ENCODE measurements around the gene NPR1.
"Not testable (repeated sequence)": the region's sequence is repeated elsewhere in the genome, so short reads cannot be mapped to it uniquely, and the experiment has no call there.

Gene NPR1

GRCh38 chr1:153711026-153711425, 32.5 kb downstream of the NPR1 start:
- Histone ChIP-seq H3K27me3 (ENCODE audit: insufficient read depth, low read length, poor library complexity, severe bottlenecking) (no peaks in the 10 kb centered on the region), H3K4me1 (ENCODE audit: insufficient read depth, low read length, poor library complexity, severe bottlenecking) (peaks cover 3% of the 10 kb centered on the region), H2AFZ (ENCODE audit: low read length) (no peak overlapping the region), H3K9ac (ENCODE audit: low read depth, low read length, poor library complexity, severe bottlenecking) (no peak overlapping the region), H3K9me3 (ENCODE audit: insufficient read depth, low read depth, low read length) (no peaks in the 10 kb centered on the region), H3F3A (ENCODE audit: low read depth) (no peaks in the 10 kb centered on the region), H4K20me1 (ENCODE audit: insufficient read depth, low read length, poor library complexity, severe bottlenecking) (no peaks in the 10 kb centered on the region), H3K4me2 (ENCODE audit: low read depth, low read length, poor library complexity, severe bottlenecking) (no peak overlapping the region), H3K36me3 (ENCODE audit: insufficient read depth, low read length) (no peaks in the 10 kb centered on the region), H3K79me2 (ENCODE audit: insufficient read depth, low read length) (no peaks in the 10 kb centered on the region), H3K9me2 (replicated peaks; ENCODE audit: low read depth, low read length) (no peaks in the 10 kb centered on the region), H3K4me3 (ENCODE audit: low read length, poor library complexity, severe bottlenecking) (no peak overlapping the region)
- TF ChIP-seq CTCF (conservative IDR thresholded peaks at IDR 0.05; ENCODE audit: low read length), result no peak
- no peak for TF ChIP-seq EZH2phosphoT487 (IDR thresholded peaks at IDR 0.05; ENCODE audit: borderline replicate concordance)

- not testable (repeated sequence) for H3K9ac ChIP-seq (ENCODE audit: low read depth, low read length, poor library complexity, severe bottlenecking); H3F3A ChIP-seq (ENCODE audit: low read depth); H3K79me2 ChIP-seq (ENCODE audit: insufficient read depth, low read length); H3K9me2 ChIP-seq (replicated peaks; ENCODE audit: low read depth, low read length); H4K20me1 ChIP-seq (ENCODE audit: insufficient read depth, low read length, poor library complexity, severe bottlenecking); H3K4me3 ChIP-seq (ENCODE audit: low read length, poor library complexity, severe bottlenecking); H3K27me3 ChIP-seq (ENCODE audit: insufficient read depth, low read length, poor library complexity, severe bottlenecking); H3K9me3 ChIP-seq (ENCODE audit: insufficient read depth, low read depth, low read length); H3K4me1 ChIP-seq (ENCODE audit: insufficient read depth, low read length, poor library complexity, severe bottlenecking); H2AFZ ChIP-seq (ENCODE audit: low read length); H3K4me2 ChIP-seq (ENCODE audit: low read depth, low read length, poor library complexity, severe bottlenecking); H3K36me3 ChIP-seq (ENCODE audit: insufficient read depth, low read length)
Measured at GRCh38 chr1:153716211-153716610, 37.7 kb downstream of the NPR1 start.

GRCh38 chr1:153717330-153717729, 38.8 kb downstream of the NPR1 start:
- no peaks in the 10 kb centered on the region for H3K79me2 ChIP-seq (ENCODE audit: insufficient read depth, low read length)
- TF ChIP-seq EZH2phosphoT487 (IDR thresholded peaks at IDR 0.05; ENCODE audit: borderline replicate concordance) (no peak), CTCF (conservative IDR thresholded peaks at IDR 0.05; ENCODE audit: low read length) (no peak)
- H3K4me3 ChIP-seq (ENCODE audit: low read length, poor library complexity, severe bottlenecking), result no peak overlapping the region

GRCh38 chr1:153723687-153724086, 45.2 kb downstream of the NPR1 start:
- no peaks in the 10 kb centered on the region for H3K9me3 ChIP-seq (ENCODE audit: insufficient read depth, low read depth, low read length)

More at GRCh38 chr1:153717330-153717729, 38.8 kb downstream of the NPR1 start:
- no peaks in the 10 kb centered on the region for H3F3A ChIP-seq (ENCODE audit: low read depth)
- H3K4me2 ChIP-seq (ENCODE audit: low read depth, low read length, poor library complexity, severe bottlenecking), result no peak overlapping the region
- H2AFZ ChIP-seq (ENCODE audit: low read length), result no peak overlapping the region
- H4K20me1 ChIP-seq (ENCODE audit: insufficient read depth, low read length, poor library complexity, severe bottlenecking), result no peaks in the 10 kb centered on the region
- H3K9me2 ChIP-seq (replicated peaks; ENCODE audit: low read depth, low read length), result no peaks in the 10 kb centered on the region
- H3K36me3 ChIP-seq (ENCODE audit: insufficient read depth, low read length), result no peaks in the 10 kb centered on the region
- H3K9ac ChIP-seq (ENCODE audit: low read depth, low read length, poor library complexity, severe bottlenecking), result no peak overlapping the region
- no peaks in the 10 kb centered on the region for H3K4me1 ChIP-seq (ENCODE audit: insufficient read depth, low read length, poor library complexity, severe bottlenecking)
- H3K9me3 ChIP-seq (ENCODE audit: insufficient read depth, low read depth, low read length), result no peaks in the 10 kb centered on the region
- H3K27me3 ChIP-seq (ENCODE audit: insufficient read depth, low read length, poor library complexity, severe bottlenecking), result no peaks in the 10 kb centered on the region

GRCh38 chr1:153724634-153725033, 46.1 kb downstream of the NPR1 start:
- not testable (repeated sequence) for H3K36me3 ChIP-seq (ENCODE audit: insufficient read depth, low read length); H3F3A ChIP-seq (ENCODE audit: low read depth); H3K4me1 ChIP-seq (ENCODE audit: insufficient read depth, low read length, poor library complexity, severe bottlenecking); H2AFZ ChIP-seq (ENCODE audit: low read length); H3K9ac ChIP-seq (ENCODE audit: low read depth, low read length, poor library complexity, severe bottlenecking); H3K9me2 ChIP-seq (replicated peaks; ENCODE audit: low read depth, low read length); H3K9me3 ChIP-seq (ENCODE audit: insufficient read depth, low read depth, low read length); H3K4me2 ChIP-seq (ENCODE audit: low read depth, low read length, poor library complexity, severe bottlenecking); H3K27me3 ChIP-seq (ENCODE audit: insufficient read depth, low read length, poor library complexity, severe bottlenecking); H4K20me1 ChIP-seq (ENCODE audit: insufficient read depth, low read length, poor library complexity, severe bottlenecking); H3K4me3 ChIP-seq (ENCODE audit: low read length, poor library complexity, severe bottlenecking)
- peaks cover 16% of the 10 kb centered on the region for H3K79me2 ChIP-seq (ENCODE audit: insufficient read depth, low read length)

More at GRCh38 chr1:153723687-153724086, 45.2 kb downstream of the NPR1 start:
- peaks cover 7% of the 10 kb centered on the region for H3K79me2 ChIP-seq (ENCODE audit: insufficient read depth, low read length)
- H3K27me3 ChIP-seq (ENCODE audit: insufficient read depth, low read length, poor library complexity, severe bottlenecking), result no peaks in the 10 kb centered on the region
- H3K36me3 ChIP-seq (ENCODE audit: insufficient read depth, low read length), result no peaks in the 10 kb centered on the region
- no peak overlapping the region for H3K4me3 ChIP-seq (ENCODE audit: low read length, poor library complexity, severe bottlenecking)
- H3K4me2 ChIP-seq (ENCODE audit: low read depth, low read length, poor library complexity, severe bottlenecking), result no peak overlapping the region
- no peaks in the 10 kb centered on the region for H3F3A ChIP-seq (ENCODE audit: low read depth)
- TF ChIP-seq CTCF (conservative IDR thresholded peaks at IDR 0.05; ENCODE audit: low read length), result no peak
- no peak for TF ChIP-seq EZH2phosphoT487 (IDR thresholded peaks at IDR 0.05; ENCODE audit: borderline replicate concordance)
- no peaks in the 10 kb centered on the region for H4K20me1 ChIP-seq (ENCODE audit: insufficient read depth, low read length, poor library complexity, severe bottlenecking)
- H3K9me2 ChIP-seq (replicated peaks; ENCODE audit: low read depth, low read length), result no peaks in the 10 kb centered on the region
- peaks cover 3% of the 10 kb centered on the region for H3K4me1 ChIP-seq (ENCODE audit: insufficient read depth, low read length, poor library complexity, severe bottlenecking)
- H2AFZ ChIP-seq (ENCODE audit: low read length), result no peak overlapping the region
- no peak overlapping the region for H3K9ac ChIP-seq (ENCODE audit: low read depth, low read length, poor library complexity, severe bottlenecking)

Measured in Loucy (cell line).